Fibroblast of the aortic adventitia (primary cell): Measurements from ENCODE around the gene MYH10. TPM values are rescaled to one million over a fixed set of nuclear protein-coding genes. Genes with fewer than 3 reads are reported as not detected.

ENCODE experiments used
- DNase-seq: peaks from one replicate; pipeline ENCODE4 v3.0.0-alpha.2; 2010; ENCODE audit warnings: low read depth
- H3K4me3 ChIP-seq: 2 replicates; pipeline ENCODE4 v1.5.1; 2011; ENCODE audit warnings: low read depth, mild to moderate bottlenecking, control low read depth, low read length, moderate library complexity
- total RNA-seq: library from RNA; depleted of rRNA; stranded (reverse); fragments of >200 nt; gene quantifications from 2 replicates; pipeline ENCODE4 v1.2.3, GENCODE V29; 2012; ENCODE audit warnings: low replicate concordance
- TF ChIP-seq, protein P1 (sequence below): IDR thresholded peaks from 2 replicates; pipeline ENCODE4 v1.5.1; 2011; ENCODE audit warnings: mild to moderate bottlenecking, low read length, control low read depth, inconsistent platforms; ENCODE audit not compliant: insufficient read depth

The MYH10 gene
- total RNA-seq, 1 donor, result 85.7 TPM

DNA sequence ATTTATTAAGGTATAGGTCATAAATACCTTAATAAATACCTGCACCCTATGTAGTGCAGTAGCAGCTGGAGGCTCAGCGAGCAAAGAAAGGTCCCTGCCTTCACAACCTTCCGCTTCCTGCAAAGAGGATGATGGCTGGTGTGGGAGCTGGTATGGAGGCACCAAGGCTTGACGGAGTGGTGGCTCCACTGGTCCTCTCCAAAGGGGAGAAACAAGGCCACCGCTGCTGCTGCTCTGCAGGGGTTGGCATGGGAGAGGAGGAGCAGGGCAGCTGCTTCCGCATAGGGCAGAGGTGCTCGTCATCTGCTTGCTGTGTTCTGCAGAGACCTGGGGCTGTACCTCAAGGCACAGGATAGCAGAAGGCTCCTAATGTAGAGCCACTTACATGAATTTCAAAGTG, 142.0 kb downstream of the MYH10 start:
- H3K4me3 ChIP-seq, result no peak overlapping the region
- TF ChIP-seq, protein P1, sequence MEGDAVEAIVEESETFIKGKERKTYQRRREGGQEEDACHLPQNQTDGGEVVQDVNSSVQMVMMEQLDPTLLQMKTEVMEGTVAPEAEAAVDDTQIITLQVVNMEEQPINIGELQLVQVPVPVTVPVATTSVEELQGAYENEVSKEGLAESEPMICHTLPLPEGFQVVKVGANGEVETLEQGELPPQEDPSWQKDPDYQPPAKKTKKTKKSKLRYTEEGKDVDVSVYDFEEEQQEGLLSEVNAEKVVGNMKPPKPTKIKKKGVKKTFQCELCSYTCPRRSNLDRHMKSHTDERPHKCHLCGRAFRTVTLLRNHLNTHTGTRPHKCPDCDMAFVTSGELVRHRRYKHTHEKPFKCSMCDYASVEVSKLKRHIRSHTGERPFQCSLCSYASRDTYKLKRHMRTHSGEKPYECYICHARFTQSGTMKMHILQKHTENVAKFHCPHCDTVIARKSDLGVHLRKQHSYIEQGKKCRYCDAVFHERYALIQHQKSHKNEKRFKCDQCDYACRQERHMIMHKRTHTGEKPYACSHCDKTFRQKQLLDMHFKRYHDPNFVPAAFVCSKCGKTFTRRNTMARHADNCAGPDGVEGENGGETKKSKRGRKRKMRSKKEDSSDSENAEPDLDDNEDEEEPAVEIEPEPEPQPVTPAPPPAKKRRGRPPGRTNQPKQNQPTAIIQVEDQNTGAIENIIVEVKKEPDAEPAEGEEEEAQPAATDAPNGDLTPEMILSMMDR, result no peak
- no peak for DNase-seq

DNA sequence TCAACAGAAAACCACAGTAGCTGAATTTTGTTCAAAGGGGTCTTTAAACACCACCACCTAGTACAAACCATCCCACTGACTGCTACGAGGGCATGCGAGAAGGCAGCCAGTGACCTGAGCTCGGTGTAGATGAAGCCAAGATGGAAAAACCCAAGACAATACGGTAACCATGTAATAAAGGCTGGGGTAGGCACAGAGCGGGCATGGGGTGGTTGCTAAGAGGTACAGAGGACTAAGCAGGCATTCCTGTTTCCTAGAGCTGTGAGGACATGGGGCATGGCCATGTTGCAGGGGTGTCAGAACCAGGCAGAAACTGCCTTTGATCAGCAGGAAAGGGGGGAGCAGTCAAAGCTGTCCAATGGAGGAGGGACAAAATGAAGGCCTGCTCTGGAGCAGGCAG, 142.8 kb downstream of the MYH10 start:
- TF ChIP-seq, protein P1, result no peak
- DNase-seq, result no peak

DNA sequence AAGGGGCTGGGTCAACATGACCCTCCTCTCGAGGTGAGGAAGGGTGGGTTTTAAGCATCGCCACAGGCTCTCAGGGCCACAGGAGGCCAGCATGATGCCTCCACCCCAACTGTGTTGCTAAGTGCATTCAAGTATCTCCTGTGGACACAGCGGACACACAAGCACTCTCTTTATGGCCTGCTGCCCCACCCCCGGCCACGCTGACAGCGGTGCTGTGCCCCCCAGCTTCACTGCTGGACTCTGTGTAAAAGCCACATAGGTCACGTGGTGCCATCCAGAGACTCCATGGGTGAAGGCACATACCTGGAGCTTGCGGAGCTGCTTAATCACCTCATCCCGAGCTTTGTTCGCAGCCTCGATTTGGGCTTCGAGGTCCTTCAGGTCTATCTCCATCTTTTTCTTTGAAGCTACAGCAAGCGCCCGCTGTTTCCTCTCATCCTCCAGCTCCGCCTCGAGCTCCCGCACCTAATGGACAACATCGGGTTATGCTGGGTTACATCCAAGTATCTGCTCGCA, 143.3 kb downstream of the MYH10 start:
- no peak for DNase-seq
- TF ChIP-seq, protein P1, result no peak

More for the DNA sequence above, 142.8 kb downstream of the MYH10 start:
- H3K4me3 ChIP-seq, result no peak overlapping the region

DNA sequence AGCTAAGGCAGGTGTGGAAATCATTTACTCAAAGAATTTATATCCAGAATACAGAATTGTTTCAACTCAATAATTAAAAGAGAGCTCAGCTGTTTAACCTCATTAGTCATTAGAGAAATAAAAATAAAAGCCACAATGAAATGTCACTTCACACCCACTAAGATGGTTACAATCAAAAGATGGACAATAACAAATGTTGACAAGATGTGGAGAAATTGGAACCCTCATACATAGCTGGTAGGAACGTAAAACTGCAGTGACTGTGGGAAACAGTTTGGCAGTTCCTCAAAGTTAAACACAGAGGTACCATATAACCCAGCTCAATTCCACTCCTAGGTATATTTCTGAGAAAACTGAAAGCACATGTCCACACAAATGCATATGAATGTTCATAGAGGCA, 145.0 kb downstream of the MYH10 start:
- TF ChIP-seq, protein P1, result no peak
- no peak overlapping the region for H3K4me3 ChIP-seq
- DNase-seq, result no peak

More for the DNA sequence above, 143.3 kb downstream of the MYH10 start:
- no peak overlapping the region for H3K4me3 ChIP-seq

DNA sequence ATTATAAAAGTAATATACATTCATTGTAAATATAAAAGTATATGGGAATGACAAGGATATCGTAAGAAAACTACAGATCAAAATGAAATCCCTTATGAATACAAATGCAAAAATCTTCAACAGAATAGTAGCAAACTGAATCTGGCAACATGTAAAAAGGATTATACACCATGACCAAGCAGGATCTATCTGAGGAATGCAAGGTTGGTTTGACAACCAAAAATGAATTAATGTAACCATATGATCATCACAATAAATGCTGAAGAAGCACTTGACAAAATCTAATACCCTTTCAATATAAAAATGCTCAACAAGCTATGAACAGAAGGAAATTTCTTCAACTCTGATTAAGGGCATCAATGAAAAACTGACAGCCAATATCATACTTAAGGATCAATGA, 146.1 kb downstream of the MYH10 start:
- TF ChIP-seq, protein P1, result no peak
- H3K4me3 ChIP-seq, result no peak overlapping the region
- DNase-seq, result no peak

DNA sequence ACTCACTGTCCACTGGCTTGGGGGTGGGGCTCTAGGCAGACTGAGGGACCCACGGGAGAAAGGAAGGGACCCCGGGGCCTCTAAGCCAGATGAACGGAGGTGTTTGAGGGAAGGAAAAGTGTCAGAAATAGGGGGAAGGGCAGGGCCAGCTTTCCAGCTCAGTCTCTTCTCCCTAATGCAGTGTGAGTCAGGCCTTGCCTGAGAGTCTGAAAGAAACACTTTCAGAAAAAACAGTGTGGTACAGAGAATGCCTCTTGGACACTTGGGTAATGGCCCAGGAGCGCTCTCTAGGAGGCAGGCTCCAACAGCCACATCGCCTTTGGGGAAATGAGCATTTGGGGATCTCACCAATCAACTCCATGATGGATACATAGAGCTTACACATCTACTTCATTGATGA, 148.0 kb downstream of the MYH10 start:
- no peak overlapping the region for H3K4me3 ChIP-seq
- DNase-seq, result no peak
- TF ChIP-seq, protein P1, result no peak

DNA sequence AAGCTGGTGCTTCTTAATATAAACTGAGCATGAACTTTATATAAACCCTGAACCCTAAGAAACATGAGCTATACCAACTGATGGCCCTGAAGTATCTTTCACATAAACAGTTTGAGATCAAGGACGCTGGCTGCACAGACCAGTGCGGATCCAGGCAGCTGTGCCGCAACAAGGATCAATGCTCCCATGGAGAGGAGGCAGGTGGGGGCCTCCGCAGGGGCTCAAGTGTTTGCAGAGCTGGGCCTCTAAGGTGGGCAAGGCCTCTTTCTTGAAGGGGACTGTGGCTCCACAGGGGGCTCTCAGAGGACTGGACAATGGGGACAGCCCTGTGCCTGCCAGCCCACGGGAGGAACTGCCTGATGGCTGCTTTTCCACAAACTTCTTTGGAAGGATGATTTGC, 148.8 kb downstream of the MYH10 start:
- no peak overlapping the region for H3K4me3 ChIP-seq
- TF ChIP-seq, protein P1, result no peak
- no peak for DNase-seq
